T-helper 9 cell (primary cell): ENCODE measurements around the gene FBXW5.

Experiments
- DNase-seq: peaks from one replicate; pipeline ENCODE4 v3.0.0-alpha.2; 2020

FBXW5 gene

GRCh38 chr9:136902259-136902821 is 42.2 kb downstream of the FBXW5 start:
- DNase-seq = peak; percentile 79

GRCh38 chr9:136901516-136902258 is 42.9 kb downstream of the FBXW5 start:
- DNase-seq = peak; percentile 67

DNA sequence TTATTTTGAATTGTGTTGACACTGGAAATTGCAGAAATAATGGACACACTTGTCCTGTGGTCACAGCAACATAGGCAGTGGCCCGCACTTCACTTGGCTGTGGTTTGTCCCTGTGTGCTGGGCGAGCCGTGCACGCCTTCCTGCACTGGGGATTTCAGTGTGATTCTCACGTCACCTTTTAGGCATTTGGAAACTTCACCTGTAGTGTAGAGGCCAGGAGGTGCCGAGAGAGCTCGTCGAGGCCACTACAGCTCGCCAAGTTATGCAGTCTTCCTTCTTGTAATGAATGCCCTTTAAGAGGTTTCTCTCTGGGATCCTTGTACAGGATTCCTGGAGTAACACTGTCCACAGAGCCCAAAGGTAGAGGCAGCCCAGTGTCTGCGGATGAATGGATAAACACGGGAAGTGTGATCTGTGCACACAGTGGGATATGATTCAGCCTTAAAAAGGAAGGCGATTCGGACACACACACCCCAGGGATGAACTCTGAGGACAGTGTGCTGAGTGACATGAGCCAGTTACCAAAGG is 43.5 kb downstream of the FBXW5 start:
- DNase-seq = no peak

GRCh38 chr9:136900556-136900955 is 44.0 kb downstream of the FBXW5 start:
- no peak for DNase-seq

DNA sequence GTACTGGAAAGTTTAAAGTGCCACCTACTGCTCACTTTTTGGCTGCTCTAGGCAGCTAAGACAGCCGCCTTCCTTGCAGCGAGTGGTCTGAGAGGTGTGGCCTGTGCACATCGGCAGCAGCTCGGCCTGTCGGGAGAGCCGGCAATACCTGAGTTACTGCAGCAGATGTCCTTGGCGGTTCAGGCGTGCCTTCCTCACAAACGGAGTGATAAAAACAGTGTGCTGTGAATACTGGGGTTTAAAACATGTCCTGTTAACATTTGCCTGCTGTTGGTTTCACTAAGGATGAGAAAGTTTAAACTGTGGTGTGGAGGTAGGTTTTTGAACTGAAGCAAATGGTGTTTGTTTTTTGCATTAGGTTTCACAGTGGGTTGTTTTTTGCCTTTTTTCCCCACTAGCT is 45.3 kb downstream of the FBXW5 start:
- no peak for DNase-seq

DNA sequence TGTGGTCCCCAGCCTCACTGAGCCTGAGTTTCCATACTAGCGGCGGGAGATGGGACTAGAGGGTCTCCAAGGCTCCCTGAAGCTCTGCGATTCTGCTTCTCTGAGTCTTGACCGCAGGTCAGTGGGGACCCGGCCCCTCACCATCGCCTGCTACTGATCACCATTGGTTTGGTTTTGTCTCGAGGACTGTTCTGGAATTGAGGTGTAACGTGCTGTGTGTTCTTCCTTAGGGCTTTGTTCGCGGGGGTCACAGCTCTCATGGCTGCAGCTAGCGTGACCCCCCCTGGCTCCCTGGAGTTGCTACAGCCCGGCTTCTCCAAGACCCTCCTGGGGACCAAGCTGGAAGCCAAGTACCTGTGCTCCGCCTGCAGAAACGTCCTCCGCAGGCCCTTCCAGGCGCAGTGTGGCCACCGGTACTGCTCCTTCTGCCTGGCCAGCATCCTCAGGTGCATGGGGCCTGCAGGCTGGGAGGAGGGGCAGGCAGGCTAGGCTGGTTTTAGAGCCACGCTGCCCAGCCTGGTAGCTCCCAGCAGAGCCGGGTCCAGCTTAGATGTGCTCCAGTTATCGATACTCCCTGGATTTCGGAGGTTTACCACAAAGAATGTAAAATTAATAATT is 45.9 kb downstream of the FBXW5 start:
- DNase-seq = no peak

DNA sequence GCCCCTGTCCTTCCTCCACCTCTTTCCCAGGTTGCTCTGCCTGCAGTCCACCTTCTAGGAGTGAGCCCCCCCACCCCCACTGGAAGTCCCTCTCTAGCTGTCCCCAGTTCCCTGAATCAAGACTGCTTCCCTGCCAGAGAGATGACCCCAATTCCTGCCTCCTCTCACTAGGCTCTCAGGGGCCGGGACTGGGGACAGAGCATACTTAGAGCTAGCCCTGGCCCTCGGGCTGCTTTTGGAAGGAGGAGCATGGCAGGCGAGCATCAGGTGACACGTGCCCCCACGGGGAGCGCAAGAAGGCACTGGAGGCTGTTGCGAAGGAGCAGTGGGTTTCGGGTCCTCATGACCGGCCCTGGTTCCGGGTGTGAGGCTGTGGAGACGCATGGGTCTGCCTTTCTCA is 48.5 kb downstream of the FBXW5 start:
- DNase-seq = no peak

GRCh38 chr9:136890661-136891060 is 53.9 kb downstream of the FBXW5 start:
- no peak for DNase-seq
